ENCODE data around the gene CLEC7A. TPM values are rescaled to one million over a fixed set of nuclear protein-coding genes. Genes with fewer than 3 reads are reported as not detected.

CLEC7A gene
- total RNA-seq, 1 experiment from 2014 or later, result not detected

- in situ Hi-C loops (cut with HindIII; ENCODE audit: low pct_unique_long_range_greater_than_20kb, low sequenced_read_pairs) (no loop called here), intact Hi-C loops (cut with micrococcal nuclease; ENCODE audit: unreplicated experiment) (no loop called here)
- TF ChIP-seq CTCF (IDR thresholded peaks at IDR 0.05) (no peak), SIN3A (IDR thresholded peaks at IDR 0.05; ENCODE audit: borderline replicate concordance, insufficient read depth, low read depth, low read length) (no peak)
- Histone ChIP-seq H3K4me1 (ENCODE audit: control insufficient read depth, insufficient read depth, low read length) (no peaks in the 10 kb centered on the region), H3K27ac (ENCODE audit: low read length) (no peak overlapping the region), H3K27me3 (ENCODE audit: control insufficient read depth, insufficient read depth, low read length) (no peaks in the 10 kb centered on the region), H3K4me3 (ENCODE audit: low read depth in 2 of 2, low read length in 2 of 2) (no peak overlapping the region), H3K9me3 (ENCODE audit: control insufficient read depth, insufficient read depth, low read depth, low read length) (no peaks in the 10 kb centered on the region), H3K36me3 (ENCODE audit: control insufficient read depth, insufficient read depth, low read length) (no peaks in the 10 kb centered on the region)
- BruUV-seq (replicated peaks), result no TSS peak
- ATAC-seq (no peak), DNase-seq (ENCODE audit: low read depth, low spot score) (no peak)
- POLR2A ChIA-PET, result interaction anchor here (0.6 kb wide), 1 partner anchor 52 kb away, joined by 3 read pairs; no protein-coding TSS in a partner anchor
- CTCF ChIA-PET, result no interaction called here
Measured at GRCh38 chr12:10115890-10116289, 14.1 kb downstream of the CLEC7A start.

- in situ Hi-C loops (cut with HindIII; ENCODE audit: low pct_unique_long_range_greater_than_20kb, low sequenced_read_pairs) (no loop called here), intact Hi-C loops (cut with micrococcal nuclease; ENCODE audit: unreplicated experiment) (no loop called here)
Measured at GRCh38 chr12:10115311-10115710, 14.7 kb downstream of the CLEC7A start.

More at GRCh38 chr12:10115311-10115710, 14.7 kb downstream of the CLEC7A start:
- ATAC-seq (no peak), DNase-seq (ENCODE audit: low read depth, low spot score) (no peak)
- ChIA-PET CTCF (no interaction called here), POLR2A (interaction anchor here (0.6 kb wide), 1 partner anchor 53 kb away, joined by 3 read pairs; no protein-coding TSS in a partner anchor)
- Histone ChIP-seq H3K27ac (ENCODE audit: low read length) (no peak overlapping the region), H3K9me3 (ENCODE audit: control insufficient read depth, insufficient read depth, low read depth, low read length) (no peaks in the 10 kb centered on the region), H3K36me3 (ENCODE audit: control insufficient read depth, insufficient read depth, low read length) (no peaks in the 10 kb centered on the region), H3K4me3 (ENCODE audit: low read depth in 2 of 2, low read length in 2 of 2) (no peak overlapping the region), H3K27me3 (ENCODE audit: control insufficient read depth, insufficient read depth, low read length) (no peaks in the 10 kb centered on the region), H3K4me1 (ENCODE audit: control insufficient read depth, insufficient read depth, low read length) (no peaks in the 10 kb centered on the region)
- BruUV-seq (replicated peaks), result no TSS peak
- TF ChIP-seq CTCF (IDR thresholded peaks at IDR 0.05) (no peak), POLR2AphosphoS5 (IDR thresholded peaks at IDR 0.05; ENCODE audit: low read depth, low read length) (no peak), SIN3A (IDR thresholded peaks at IDR 0.05; ENCODE audit: borderline replicate concordance, insufficient read depth, low read depth, low read length) (no peak), REST (IDR thresholded peaks at IDR 0.05; ENCODE audit: insufficient read depth in 1 of 2, low read depth in 2 of 2, low read length in 1 of 2) (no peak), TCF7L2 (IDR thresholded peaks at IDR 0.05; ENCODE audit: low read depth, low read length) (no peak)

Data from Panc1 (cell line).